ENCODE results near the gene INO80E. TPM values are rescaled to one million over a fixed set of nuclear protein-coding genes. Genes with fewer than 3 reads are reported as not detected.

The INO80E gene
- total RNA-seq, 4 donors from 2014 or later, result 8.5 to 45.0 (median 24.3) TPM

GRCh38 chr16:29978564-29979270 is 17.3 kb upstream of the INO80E start:
- TF ChIP-seq, protein P1, sequence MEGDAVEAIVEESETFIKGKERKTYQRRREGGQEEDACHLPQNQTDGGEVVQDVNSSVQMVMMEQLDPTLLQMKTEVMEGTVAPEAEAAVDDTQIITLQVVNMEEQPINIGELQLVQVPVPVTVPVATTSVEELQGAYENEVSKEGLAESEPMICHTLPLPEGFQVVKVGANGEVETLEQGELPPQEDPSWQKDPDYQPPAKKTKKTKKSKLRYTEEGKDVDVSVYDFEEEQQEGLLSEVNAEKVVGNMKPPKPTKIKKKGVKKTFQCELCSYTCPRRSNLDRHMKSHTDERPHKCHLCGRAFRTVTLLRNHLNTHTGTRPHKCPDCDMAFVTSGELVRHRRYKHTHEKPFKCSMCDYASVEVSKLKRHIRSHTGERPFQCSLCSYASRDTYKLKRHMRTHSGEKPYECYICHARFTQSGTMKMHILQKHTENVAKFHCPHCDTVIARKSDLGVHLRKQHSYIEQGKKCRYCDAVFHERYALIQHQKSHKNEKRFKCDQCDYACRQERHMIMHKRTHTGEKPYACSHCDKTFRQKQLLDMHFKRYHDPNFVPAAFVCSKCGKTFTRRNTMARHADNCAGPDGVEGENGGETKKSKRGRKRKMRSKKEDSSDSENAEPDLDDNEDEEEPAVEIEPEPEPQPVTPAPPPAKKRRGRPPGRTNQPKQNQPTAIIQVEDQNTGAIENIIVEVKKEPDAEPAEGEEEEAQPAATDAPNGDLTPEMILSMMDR (IDR thresholded peaks at IDR 0.05; ENCODE audit: low read depth), result no peak

DNA sequence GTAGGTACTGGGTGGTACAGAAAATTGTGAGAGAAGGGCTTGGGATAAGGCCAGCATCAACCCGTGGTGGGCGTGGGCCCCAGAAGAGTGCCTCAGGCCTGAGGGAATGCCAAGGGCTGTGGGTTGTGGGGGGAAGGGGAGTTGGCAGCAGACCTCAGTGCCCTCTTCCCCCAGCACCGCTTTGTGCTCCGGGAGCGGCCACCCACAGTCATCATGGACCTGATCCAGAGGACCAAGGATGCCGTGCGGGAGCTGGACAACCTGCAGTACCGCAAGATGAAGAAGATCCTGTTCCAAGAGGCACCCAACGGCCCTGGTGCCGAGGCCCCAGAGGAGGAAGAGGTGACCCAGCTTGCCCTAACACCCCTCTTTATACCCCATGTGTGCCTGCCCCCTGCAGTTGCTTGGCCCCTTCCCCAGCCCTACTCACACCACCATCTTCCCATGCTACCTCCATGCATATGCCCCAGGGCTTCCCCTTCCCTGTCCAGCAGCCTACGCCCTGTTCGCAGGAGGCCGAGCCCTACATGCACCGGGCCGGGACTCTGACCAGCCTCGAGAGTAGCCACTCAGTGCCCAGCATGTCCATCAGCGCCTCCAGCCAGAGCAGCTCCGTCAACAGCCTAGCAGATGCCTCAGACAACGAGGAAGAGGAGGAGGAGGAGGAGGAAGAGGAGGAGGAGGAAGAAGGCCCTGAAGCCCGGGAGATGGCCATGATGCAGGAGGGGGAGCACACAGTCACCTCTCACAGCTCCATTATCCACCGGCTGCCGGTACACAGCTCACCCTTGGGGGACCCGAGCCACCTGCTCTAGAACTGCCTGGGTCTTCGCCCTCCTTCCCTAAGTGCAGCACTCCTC is 13.3 kb upstream of the INO80E start:
- TF ChIP-seq, protein P1 (IDR thresholded peaks at IDR 0.05; ENCODE audit: low read depth), result no peak

- TF ChIP-seq, protein P1 (IDR thresholded peaks at IDR 0.05; ENCODE audit: low read depth), result no peak
Observed at GRCh38 chr16:29983420-29984136, 12.5 kb upstream of the INO80E start.

GRCh38 chr16:29984137-29984763 is 11.8 kb upstream of the INO80E start:
- TF ChIP-seq, protein P1 (IDR thresholded peaks at IDR 0.05; ENCODE audit: low read depth), result no peak

- TF ChIP-seq, protein P1 (IDR thresholded peaks at IDR 0.05; ENCODE audit: low read depth), result no peak
Observed at GRCh38 chr16:29984764-29985147, 11.3 kb upstream of the INO80E start.

GRCh38 chr16:29985271-29985811 is 10.7 kb upstream of the INO80E start:
- TF ChIP-seq, protein P1 (IDR thresholded peaks at IDR 0.05; ENCODE audit: low read depth), result no peak

All from subcutaneous adipose tissue (tissue), 4 donors.